Mesendoderm (in vitro differentiated cells): ENCODE data around the gene TCN2.
"Not testable (repeated sequence)": the region's sequence is repeated elsewhere in the genome, so short reads cannot be mapped to it uniquely, and the experiment has no call there.

Source experiments
- DNase-seq: peaks from one replicate; pipeline ENCODE4 v3.0.0; 2013
- H2AK5ac ChIP-seq: 2 replicates; pipeline ENCODE4 v1.6.1; 2013; ENCODE audit warnings: low read length, inconsistent platforms
- H2BK120ac ChIP-seq: 2 replicates; pipeline ENCODE4 v1.6.1; 2013; ENCODE audit warnings: low read depth, mild to moderate bottlenecking, low read length, moderate library complexity, mixed read lengths
- H2BK15ac ChIP-seq: replicated peaks from 2 replicates; pipeline ENCODE4 v1.6.1; 2013; ENCODE audit warnings: low read depth, mild to moderate bottlenecking, moderate library complexity
- H2BK5ac ChIP-seq: 2 replicates; pipeline ENCODE4 v1.6.1; 2013; ENCODE audit warnings: low read length, inconsistent platforms
- H3K18ac ChIP-seq: 2 replicates; pipeline ENCODE4 v1.6.1; 2013; ENCODE audit warnings: mild to moderate bottlenecking, low read length, mixed read lengths
- H3K23ac ChIP-seq: one replicate; pipeline ENCODE4 v1.6.1; 2013; ENCODE audit warnings: low read length
- H3K27ac ChIP-seq: 2 replicates; pipeline ENCODE4 v1.5.1; 2013; ENCODE audit warnings: low read depth, mild to moderate bottlenecking, inconsistent platforms, low read length, moderate library complexity
- H3K27me3 ChIP-seq: 2 replicates; pipeline ENCODE4 v1.6.1; 2013; ENCODE audit warnings: low read length, control low read depth, mild to moderate bottlenecking, inconsistent platforms; ENCODE audit not compliant: insufficient read depth, poor library complexity
- H3K36me3 ChIP-seq: 2 replicates; pipeline ENCODE4 v1.6.1; 2013; ENCODE audit warnings: low read length, inconsistent platforms; ENCODE audit not compliant: control insufficient read depth, insufficient read depth
- H3K4ac ChIP-seq: one replicate; pipeline ENCODE4 v1.6.1; 2013; ENCODE audit warnings: low read depth, mild to moderate bottlenecking, low read length, moderate library complexity
- H3K4me1 ChIP-seq: 2 replicates; pipeline ENCODE4 v1.6.1; 2013; ENCODE audit warnings: low read depth, low read length, inconsistent platforms; ENCODE audit not compliant: control insufficient read depth
- H3K4me2 ChIP-seq: 2 replicates; pipeline ENCODE4 v1.6.1; 2013; ENCODE audit warnings: low read length
- H3K4me3 ChIP-seq: 2 replicates; pipeline ENCODE4 v1.5.1; 2013; ENCODE audit warnings: mild to moderate bottlenecking, low read length
- H3K56ac ChIP-seq: one replicate; pipeline ENCODE4 v1.6.1; 2013; ENCODE audit warnings: low read length
- H3K79me1 ChIP-seq: 2 replicates; pipeline ENCODE4 v1.6.1; 2013; ENCODE audit warnings: low read length, inconsistent platforms
- H3K79me2 ChIP-seq: 2 replicates; pipeline ENCODE4 v1.6.1; 2013; ENCODE audit warnings: mild to moderate bottlenecking, low read length; ENCODE audit not compliant: control insufficient read depth, insufficient read depth
- H3K9ac ChIP-seq: 2 replicates; pipeline ENCODE4 v1.6.1; 2013; ENCODE audit warnings: low read length, inconsistent platforms
- H4K5ac ChIP-seq: one replicate; pipeline ENCODE4 v1.6.1; 2013; ENCODE audit warnings: low read length
- H4K8ac ChIP-seq: one replicate; pipeline ENCODE4 v1.6.1; 2013; ENCODE audit warnings: low read depth, mild to moderate bottlenecking, control low read depth, low read length, moderate library complexity
- WGBS: extraction: QIAGEN DNeasy Blood & Tissue Kit; methylation state at CpG from one replicate; pipeline ENCODE4 v1.1.7; 2013; ENCODE audit warnings: low lambda C conversion rate, missing lambda C conversion rate; ENCODE audit not compliant: insufficient coverage; ENCODE audit errors: extremely low coverage; 5-methylcytosine and 5-hydroxymethylcytosine counted together

The TCN2 gene

DNA sequence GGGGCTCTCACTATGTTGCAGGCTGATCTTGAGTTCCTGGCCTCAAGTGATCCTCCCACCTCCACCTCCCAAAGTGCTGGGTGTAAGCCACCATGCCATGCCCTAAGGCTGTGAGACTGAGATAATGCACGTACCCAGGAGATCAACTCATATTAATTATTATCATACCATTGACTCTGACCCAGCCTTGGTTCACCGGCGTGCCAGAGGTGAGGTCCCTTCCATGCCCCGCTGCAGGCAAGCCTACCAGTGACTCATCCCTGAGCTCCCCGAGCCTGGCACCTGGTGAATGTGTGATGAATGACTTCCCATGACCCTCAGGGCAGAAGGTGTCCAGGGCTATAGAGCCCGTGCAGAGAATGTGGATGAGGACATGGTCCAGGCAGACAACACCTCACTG is 44.6 kb upstream of the TCN2 start:
- Histone ChIP-seq H3K23ac (no peak overlapping the region), H3K79me1 (no peaks in the 10 kb centered on the region), H3K4me3 (no peak overlapping the region), H4K8ac (no peak overlapping the region), H3K27me3 (no peaks in the 10 kb centered on the region), H2BK5ac (no peak overlapping the region), H3K56ac (no peak overlapping the region), H3K27ac (no peak overlapping the region), H3K18ac (no peak overlapping the region), H2BK15ac (no peak overlapping the region), H3K4me2 (no peak overlapping the region), H3K79me2 (no peaks in the 10 kb centered on the region), H3K36me3 (no peaks in the 10 kb centered on the region), H2BK120ac (no peak overlapping the region), H4K5ac (no peak overlapping the region), H3K4ac (no peak overlapping the region), H3K9ac (no peak overlapping the region), H3K4me1 (peaks cover 7% of the 10 kb centered on the region), H2AK5ac (peak overlapping the region; percentile 64)
- WGBS = no CpG with 5 or more reads among the region's 6 CpGs
- no peak for DNase-seq

DNA sequence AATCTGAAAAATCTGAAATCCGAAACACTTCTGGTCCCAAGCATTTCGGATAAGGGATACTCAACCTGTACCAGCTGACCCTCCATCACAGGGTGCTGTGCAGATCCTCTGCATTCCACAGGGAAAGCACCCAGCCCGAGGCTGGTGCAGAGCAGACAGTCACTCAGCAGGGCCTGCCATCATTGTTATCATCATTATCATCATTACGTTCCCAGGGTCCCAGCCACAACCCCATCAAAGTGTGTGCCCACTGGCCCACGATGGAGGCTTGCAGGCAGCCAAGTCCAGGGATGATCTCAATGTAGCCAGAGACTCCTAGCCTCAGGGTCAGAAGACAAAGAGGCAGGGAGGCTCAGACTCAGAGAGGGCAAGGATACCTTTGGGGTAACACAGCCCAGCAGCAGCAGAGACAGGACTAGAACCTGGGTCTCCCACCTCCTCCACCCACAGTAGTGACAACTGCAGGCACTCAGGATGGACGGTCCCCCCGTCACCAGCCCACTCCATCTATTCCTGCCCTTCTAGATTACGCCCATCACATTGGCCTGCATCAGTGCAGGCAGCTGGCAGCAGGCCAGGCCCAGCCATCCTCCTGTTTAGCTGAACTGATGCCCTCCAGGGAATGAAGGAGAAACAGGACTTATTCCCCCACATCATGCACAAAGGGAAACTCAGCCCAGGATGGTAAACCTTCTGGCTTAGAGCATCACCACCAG is 42.8 kb upstream of the TCN2 start:
- H3K27ac ChIP-seq = no peak overlapping the region
- no peak overlapping the region for H3K18ac ChIP-seq
- H3K4me2 ChIP-seq = no peak overlapping the region
- H3K79me1 ChIP-seq = no peaks in the 10 kb centered on the region
- no peak overlapping the region for H2BK5ac ChIP-seq
- no peak overlapping the region for H3K23ac ChIP-seq
- no peaks in the 10 kb centered on the region for H3K36me3 ChIP-seq
- H3K4me1 ChIP-seq = peaks cover 7% of the 10 kb centered on the region
- no peak for DNase-seq
- H3K79me2 ChIP-seq = no peaks in the 10 kb centered on the region
- no peak overlapping the region for H2BK15ac ChIP-seq
- no peak overlapping the region for H2BK120ac ChIP-seq
- no peak overlapping the region for H3K4ac ChIP-seq
- H4K5ac ChIP-seq = no peak overlapping the region
- no peak overlapping the region for H3K9ac ChIP-seq
- H4K8ac ChIP-seq = no peak overlapping the region
- H3K56ac ChIP-seq = peak overlapping the region; percentile 34
- no peaks in the 10 kb centered on the region for H3K27me3 ChIP-seq
- H3K4me3 ChIP-seq = no peak overlapping the region
- H2AK5ac ChIP-seq = no peak overlapping the region
- no CpG with 5 or more reads among the region's 8 CpGs for WGBS

DNA sequence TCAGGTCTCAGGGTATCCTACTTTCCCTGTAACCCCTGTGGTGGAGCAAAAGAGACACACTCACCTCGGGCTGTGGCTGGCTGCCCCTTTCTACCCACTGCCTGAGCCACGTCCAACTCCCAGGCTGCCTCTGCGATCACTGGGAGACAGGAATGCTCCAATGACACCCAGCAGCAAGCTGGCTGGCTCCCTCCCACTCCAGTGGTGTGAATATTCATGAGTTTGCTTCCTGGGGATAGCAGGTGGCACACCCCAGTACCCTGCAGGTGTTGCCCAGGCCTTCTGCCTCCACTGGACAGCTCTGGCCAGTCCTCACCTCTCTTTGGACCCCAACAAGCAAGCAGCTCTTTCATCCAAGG is 42.2 kb upstream of the TCN2 start:
- no peak overlapping the region for H2BK5ac ChIP-seq
- H3K4me3 ChIP-seq = no peak overlapping the region
- peaks cover 7% of the 10 kb centered on the region for H3K4me1 ChIP-seq
- H3K18ac ChIP-seq = no peak overlapping the region
- no peaks in the 10 kb centered on the region for H3K79me1 ChIP-seq
- H2BK15ac ChIP-seq = no peak overlapping the region
- no peak overlapping the region for H3K9ac ChIP-seq
- no peaks in the 10 kb centered on the region for H3K79me2 ChIP-seq
- no peak overlapping the region for H3K4me2 ChIP-seq
- H3K56ac ChIP-seq = peak overlapping the region; percentile 34
- H2AK5ac ChIP-seq = no peak overlapping the region
- WGBS = no CpG with 5 or more reads among the region's 3 CpGs
- H3K4ac ChIP-seq = no peak overlapping the region
- H3K36me3 ChIP-seq = no peaks in the 10 kb centered on the region
- no peaks in the 10 kb centered on the region for H3K27me3 ChIP-seq
- no peak for DNase-seq
- no peak overlapping the region for H4K8ac ChIP-seq
- no peak overlapping the region for H3K23ac ChIP-seq
- no peak overlapping the region for H4K5ac ChIP-seq
- H3K27ac ChIP-seq = no peak overlapping the region
- no peak overlapping the region for H2BK120ac ChIP-seq

DNA sequence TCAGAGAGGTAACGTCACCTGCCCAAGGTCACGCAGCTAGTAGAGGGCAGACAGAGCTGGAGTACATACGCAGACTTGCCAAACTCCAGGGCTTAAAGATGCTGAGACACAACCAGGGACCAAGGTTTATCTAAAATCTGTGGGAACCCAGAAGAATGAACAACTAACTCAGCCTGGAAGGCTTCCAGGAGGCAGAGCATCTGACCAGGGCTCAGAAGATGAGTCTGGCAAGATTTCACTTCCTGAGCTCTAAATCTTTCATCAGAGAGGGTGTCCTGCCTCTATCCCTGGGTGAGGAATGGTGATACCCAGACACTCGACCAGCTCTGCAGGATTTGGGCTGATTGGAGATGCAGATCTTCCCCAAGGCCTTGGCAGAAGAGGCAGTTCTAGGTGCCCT is 41.6 kb upstream of the TCN2 start:
- H3K27me3 ChIP-seq = no peaks in the 10 kb centered on the region
- H3K4me3 ChIP-seq = no peak overlapping the region
- H3K79me1 ChIP-seq = no peaks in the 10 kb centered on the region
- H3K79me2 ChIP-seq = no peaks in the 10 kb centered on the region
- H3K56ac ChIP-seq = no peak overlapping the region
- no peak overlapping the region for H2AK5ac ChIP-seq
- no peak overlapping the region for H2BK120ac ChIP-seq
- no peak overlapping the region for H2BK5ac ChIP-seq
- no peak overlapping the region for H3K4me2 ChIP-seq
- H3K9ac ChIP-seq = no peak overlapping the region
- H3K4ac ChIP-seq = no peak overlapping the region
- no peak overlapping the region for H4K8ac ChIP-seq
- no peak overlapping the region for H3K27ac ChIP-seq
- no CpG with 5 or more reads among the region's 4 CpGs for WGBS
- H3K23ac ChIP-seq = no peak overlapping the region
- no peak overlapping the region for H2BK15ac ChIP-seq
- DNase-seq = no peak
- no peaks in the 10 kb centered on the region for H3K36me3 ChIP-seq
- no peak overlapping the region for H3K18ac ChIP-seq
- no peak overlapping the region for H4K5ac ChIP-seq
- peaks cover 5% of the 10 kb centered on the region for H3K4me1 ChIP-seq

DNA sequence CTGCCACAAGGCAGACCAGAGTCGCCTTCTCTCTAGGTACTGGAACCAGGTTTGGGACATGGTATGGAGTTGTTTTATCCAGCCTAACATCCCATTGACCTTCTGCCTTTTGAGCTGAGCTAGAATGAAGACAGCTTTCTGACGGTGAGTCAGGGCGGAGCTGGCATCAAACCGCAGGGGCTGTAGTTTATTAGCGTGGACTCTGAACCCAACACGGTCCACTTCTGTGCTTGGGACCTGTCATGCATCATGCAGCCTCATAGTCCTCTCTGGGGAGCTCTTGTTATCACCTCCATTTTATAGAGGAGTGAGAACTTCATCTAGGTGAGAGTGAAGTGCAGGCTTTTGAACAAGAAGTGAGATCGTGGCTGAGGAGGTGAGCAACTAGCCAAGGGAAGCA is 40.8 kb upstream of the TCN2 start:
- Histone ChIP-seq H3K9ac (no peak overlapping the region), H3K23ac (no peak overlapping the region), H3K36me3 (no peaks in the 10 kb centered on the region), H2BK120ac (no peak overlapping the region), H3K18ac (no peak overlapping the region), H3K79me1 (no peaks in the 10 kb centered on the region), H3K4me1 (peaks cover 5% of the 10 kb centered on the region), H4K5ac (no peak overlapping the region), H2BK5ac (no peak overlapping the region), H2BK15ac (no peak overlapping the region), H3K4ac (no peak overlapping the region), H2AK5ac (no peak overlapping the region), H4K8ac (no peak overlapping the region), H3K79me2 (no peaks in the 10 kb centered on the region), H3K56ac (no peak overlapping the region), H3K4me3 (no peak overlapping the region), H3K27ac (no peak overlapping the region), H3K27me3 (no peaks in the 10 kb centered on the region), H3K4me2 (no peak overlapping the region)
- no CpG with 5 or more reads among the region's 7 CpGs for WGBS
- DNase-seq = no peak

DNA sequence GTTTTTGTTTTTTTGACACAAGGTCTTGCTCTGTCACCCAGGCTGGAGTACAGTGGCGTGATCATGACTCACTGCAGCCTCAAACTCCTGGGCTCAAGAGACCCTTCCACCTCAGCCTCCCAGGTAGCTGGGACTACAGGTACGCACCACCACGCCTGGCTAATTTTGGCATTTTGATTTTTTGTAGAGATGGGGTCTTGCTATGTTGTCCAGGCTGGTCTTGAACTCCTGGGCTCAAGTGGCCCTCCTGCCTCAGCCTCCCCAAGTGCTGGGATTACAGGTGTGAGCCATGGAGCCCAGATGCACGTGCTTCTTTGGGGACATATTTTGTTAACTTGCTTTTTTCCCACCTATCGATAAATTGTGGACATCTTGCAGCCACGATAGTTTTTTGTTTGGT is 39.7 kb upstream of the TCN2 start:
- H3K27me3 ChIP-seq, H3K23ac ChIP-seq, H3K4me2 ChIP-seq, H4K8ac ChIP-seq, H2BK120ac ChIP-seq, H3K4ac ChIP-seq, H3K36me3 ChIP-seq, H2BK15ac ChIP-seq, H3K4me3 ChIP-seq, H3K79me2 ChIP-seq, H2AK5ac ChIP-seq, H4K5ac ChIP-seq, H3K9ac ChIP-seq, H3K27ac ChIP-seq, H3K79me1 ChIP-seq, H3K4me1 ChIP-seq, H3K56ac ChIP-seq, H2BK5ac ChIP-seq, H3K18ac ChIP-seq, DNase-seq: not testable (repeated sequence)
- WGBS = no CpG with 5 or more reads among the region's 6 CpGs
